GM03348 (cell line): Measurements from ENCODE around the gene BRD1.

ENCODE experiments used
- DNase-seq: peaks from one replicate; pipeline ENCODE4 v3.0.0; 2012; ENCODE audit warnings: low spot score

The BRD1 gene

GRCh38 chr22:49751318-49751965, 76.2 kb downstream of the BRD1 start:
- DNase-seq: peak; percentile 4

GRCh38 chr22:49749885-49750510, 77.7 kb downstream of the BRD1 start:
- peak; percentile 7 for DNase-seq

- DNase-seq: peak; percentile 7
Measured at GRCh38 chr22:49749227-49749626, 78.4 kb downstream of the BRD1 start.

- peak; percentile 1 for DNase-seq
Measured at GRCh38 chr22:49748514-49748913, 79.2 kb downstream of the BRD1 start.

GRCh38 chr22:49747716-49748115, 80.0 kb downstream of the BRD1 start:
- no peak for DNase-seq

- DNase-seq: no peak
Measured at GRCh38 chr22:49747130-49747529, 80.5 kb downstream of the BRD1 start.

- DNase-seq: no peak
Measured at GRCh38 chr22:49746065-49746464, 81.6 kb downstream of the BRD1 start.

GRCh38 chr22:49740242-49740641, 87.4 kb downstream of the BRD1 start:
- DNase-seq: no peak

GRCh38 chr22:49739138-49739537, 88.5 kb downstream of the BRD1 start:
- no peak for DNase-seq

GRCh38 chr22:49738566-49738965, 89.1 kb downstream of the BRD1 start:
- no peak for DNase-seq

GRCh38 chr22:49738006-49738405, 89.7 kb downstream of the BRD1 start:
- DNase-seq: no peak

GRCh38 chr22:49737101-49737551, 90.5 kb downstream of the BRD1 start:
- DNase-seq: no peak

GRCh38 chr22:49736538-49736937, 91.1 kb downstream of the BRD1 start:
- no peak for DNase-seq

GRCh38 chr22:49735901-49736421, 91.7 kb downstream of the BRD1 start:
- DNase-seq: no peak

- DNase-seq: peak; percentile 63
Measured at GRCh38 chr22:49735411-49735900, 92.2 kb downstream of the BRD1 start.

GRCh38 chr22:49734882-49735281, 92.8 kb downstream of the BRD1 start:
- DNase-seq: no peak

- DNase-seq: no peak
Measured at GRCh38 chr22:49734390-49734789, 93.3 kb downstream of the BRD1 start.

GRCh38 chr22:49733631-49734030, 94.0 kb downstream of the BRD1 start:
- no peak for DNase-seq

- DNase-seq: no peak
Measured at GRCh38 chr22:49730656-49731055, 97.0 kb downstream of the BRD1 start.

GRCh38 chr22:49728570-49729271, 99.0 kb downstream of the BRD1 start:
- DNase-seq: no peak

GRCh38 chr22:49727881-49728569, 99.6 kb downstream of the BRD1 start:
- no peak for DNase-seq

GRCh38 chr22:49727191-49727880, 100.3 kb downstream of the BRD1 start:
- DNase-seq: no peak
